Stimulated activated CD8-positive, alpha-beta memory T cell treated with anti-CD3 and anti-CD28 coated beads, Interleukin-7, amount 100 ng/mL, for 4 hours (primary cell): ENCODE results near the gene HGS.
"Not testable (repeated sequence)": the region's sequence is repeated elsewhere in the genome, so short reads cannot be mapped to it uniquely, and the experiment has no call there.

ENCODE experiments used
- DNase-seq, 2 donors: peaks; one replicate each; pipeline ENCODE4 v3.0.0-alpha.2; 2020; ENCODE audit warnings: low read depth in 2 of 2

The HGS gene

DNA sequence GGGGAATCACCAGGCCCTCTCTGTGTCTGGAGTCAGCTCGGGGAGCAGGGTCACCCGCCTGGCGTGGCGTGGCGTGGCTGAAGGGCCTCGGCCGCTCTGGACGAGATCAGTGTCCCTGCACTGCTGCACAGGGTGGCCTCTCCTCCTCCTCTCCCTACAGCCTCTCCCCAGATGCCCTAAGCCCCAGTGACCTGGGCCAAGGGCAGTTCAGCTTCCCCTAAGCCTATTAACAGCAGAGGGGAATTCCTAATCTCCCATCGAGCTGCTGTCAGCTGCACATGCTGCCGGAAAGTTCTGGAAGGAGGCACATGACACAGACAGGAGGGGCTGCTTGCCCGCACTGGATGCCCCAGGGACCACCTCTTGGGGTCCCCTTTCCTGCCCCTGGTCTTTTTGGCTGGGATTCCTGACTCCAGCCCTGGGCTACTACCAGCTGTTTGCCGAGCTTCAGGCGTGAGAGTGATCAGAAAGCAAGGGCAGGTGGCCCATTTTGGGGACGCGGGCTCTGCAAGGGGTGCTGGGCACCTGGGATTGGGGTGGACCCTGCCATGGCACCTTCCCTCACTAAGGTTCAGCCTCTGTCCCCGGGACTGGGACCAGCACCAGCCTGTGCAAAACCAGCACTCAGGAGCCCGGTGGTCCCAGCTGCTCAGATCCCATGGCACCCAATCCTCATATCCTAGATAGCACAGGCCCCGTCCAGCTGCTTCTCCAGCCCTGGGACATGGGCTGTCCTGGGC is 28.3 kb upstream of the HGS start:
- DNase-seq, result no peak

DNA sequence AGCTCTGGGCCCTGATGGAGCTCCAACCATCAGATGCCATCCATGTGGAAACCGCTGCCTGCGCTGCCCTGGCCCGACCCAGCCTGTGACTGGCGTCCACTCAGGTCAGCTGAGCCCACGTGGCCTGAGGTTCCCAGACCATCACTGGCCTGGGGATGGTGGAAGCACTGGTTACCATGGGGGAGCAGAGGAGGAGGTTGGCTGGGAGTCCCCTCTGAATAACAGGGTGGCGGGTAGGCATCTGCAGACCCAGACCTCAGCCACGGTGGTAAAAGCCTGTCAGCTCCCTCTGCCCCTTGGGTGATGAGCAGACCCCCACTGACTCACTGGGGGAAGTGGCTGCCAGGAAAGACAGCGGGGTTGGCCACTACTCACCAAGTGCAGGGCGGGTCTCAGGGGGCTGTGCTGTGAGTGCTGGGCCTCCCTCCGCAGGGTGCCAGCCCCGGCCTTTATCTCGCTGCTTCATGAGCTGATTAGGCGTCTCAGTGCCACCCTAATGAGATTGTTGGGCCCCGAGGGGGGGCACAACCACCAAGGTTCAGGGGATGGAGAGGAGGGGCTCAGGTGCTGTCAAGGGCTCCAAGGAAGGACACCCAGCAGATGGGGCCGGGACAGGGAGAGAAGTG is 27.6 kb upstream of the HGS start, which contains the start of gene PDE6G:
PDE6G (minus strand) TSS at position 425 of the 626 bp plus-strand sequence. CDS start 3,237 bp downstream, outside the sequence.
- DNase-seq, result no peak

DNA sequence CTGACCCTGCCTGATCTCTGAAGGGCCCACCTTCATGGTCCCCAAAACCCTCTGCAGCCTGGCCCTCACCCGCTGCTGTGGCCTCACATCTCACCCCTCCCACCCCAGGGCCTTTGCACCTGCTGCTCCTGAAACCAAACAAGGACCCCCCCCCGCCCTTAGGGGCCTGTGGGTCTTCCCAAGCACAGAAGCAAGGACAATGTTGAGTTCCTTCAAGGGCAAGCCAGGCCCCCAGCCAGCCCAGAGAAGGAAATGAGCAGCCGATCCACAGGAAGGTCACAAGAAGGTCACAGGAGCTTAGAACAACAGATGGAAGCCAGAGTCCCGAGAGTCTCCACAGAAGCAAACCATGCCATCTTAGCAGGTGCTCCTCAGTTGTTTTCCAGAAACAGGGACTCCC is 27.0 kb upstream of the HGS start:
- DNase-seq, result no peak

DNA sequence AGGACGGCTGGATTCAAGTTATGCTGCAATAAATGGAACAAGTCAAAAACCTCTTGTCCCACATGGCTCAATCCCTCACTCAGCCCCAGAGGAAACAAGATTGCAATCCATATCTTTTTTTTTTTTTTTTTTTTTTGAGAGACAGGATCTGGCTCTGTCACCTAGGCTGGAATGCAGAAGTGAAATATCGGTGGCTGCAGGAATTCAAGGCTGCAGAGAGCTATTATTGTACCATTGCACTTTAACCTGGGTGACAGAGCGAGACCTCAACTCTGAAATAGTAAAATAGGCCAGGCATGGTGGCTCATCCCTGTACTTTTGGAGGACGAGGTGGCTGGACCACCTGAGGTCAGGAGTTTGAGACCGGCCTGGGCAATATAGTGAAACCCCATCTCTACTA is 24.8 kb upstream of the HGS start:
- no peak for DNase-seq

DNA sequence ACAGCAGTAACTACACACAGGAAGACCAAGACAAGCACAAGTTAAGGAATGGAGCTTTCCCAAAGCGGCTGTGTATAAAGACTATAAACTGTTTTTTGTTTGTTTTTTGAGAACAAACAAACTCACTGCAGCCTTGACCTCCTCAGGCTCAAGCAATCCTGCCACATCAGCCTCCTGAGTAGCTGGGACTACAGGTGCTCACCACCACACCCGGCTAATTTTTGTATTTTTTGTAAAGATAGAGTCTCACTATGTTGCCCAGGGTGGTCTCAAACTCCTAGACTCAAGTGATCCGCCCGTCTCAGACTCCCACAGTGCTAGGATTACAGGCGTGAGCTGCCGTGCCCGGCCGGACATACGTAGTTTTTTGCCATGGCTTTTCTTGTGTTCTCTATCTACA is 23.4 kb upstream of the HGS start:
- DNase-seq, result no peak

DNA sequence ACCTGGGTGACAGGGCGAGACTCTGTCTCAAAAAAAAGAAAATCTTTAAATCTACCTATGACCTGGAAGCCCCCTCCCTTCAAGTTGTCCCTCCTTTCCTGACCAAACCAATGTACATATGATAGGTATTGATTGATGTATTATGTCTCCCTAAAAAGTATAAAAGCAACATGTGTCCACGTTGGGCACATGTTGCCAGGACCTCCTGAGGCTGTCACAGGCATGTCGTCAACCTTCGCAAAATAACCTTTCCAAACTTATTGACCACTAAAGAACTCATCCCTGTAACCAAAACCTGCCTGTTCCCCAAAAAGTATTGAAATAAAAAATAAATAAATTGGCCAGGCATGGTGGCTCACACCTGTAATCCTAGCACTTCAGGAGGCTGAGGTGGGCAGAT is 21.8 kb upstream of the HGS start:
- no peak for DNase-seq

DNA sequence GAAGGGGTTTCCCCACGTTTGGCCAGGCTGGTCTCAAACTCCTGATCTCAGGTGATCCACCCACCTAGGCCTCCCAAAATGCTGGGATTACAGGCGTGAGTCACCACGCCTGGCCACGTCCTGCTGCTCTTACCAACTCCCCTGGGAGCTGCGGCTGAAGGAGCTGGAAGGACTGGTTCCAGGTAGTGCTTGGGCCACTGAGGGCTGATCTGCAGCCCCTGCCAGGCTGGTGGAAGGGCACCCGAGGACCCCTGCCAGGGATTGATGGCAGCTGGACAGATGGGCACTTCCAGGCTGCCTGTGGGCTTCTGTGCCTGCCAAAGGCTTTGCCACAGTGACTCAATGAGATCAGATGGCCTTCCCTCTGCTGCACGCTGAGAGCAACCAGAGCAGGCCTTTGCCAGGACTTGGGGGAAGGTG is 19.8 kb upstream of the HGS start:
- DNase-seq, result no peak

DNA sequence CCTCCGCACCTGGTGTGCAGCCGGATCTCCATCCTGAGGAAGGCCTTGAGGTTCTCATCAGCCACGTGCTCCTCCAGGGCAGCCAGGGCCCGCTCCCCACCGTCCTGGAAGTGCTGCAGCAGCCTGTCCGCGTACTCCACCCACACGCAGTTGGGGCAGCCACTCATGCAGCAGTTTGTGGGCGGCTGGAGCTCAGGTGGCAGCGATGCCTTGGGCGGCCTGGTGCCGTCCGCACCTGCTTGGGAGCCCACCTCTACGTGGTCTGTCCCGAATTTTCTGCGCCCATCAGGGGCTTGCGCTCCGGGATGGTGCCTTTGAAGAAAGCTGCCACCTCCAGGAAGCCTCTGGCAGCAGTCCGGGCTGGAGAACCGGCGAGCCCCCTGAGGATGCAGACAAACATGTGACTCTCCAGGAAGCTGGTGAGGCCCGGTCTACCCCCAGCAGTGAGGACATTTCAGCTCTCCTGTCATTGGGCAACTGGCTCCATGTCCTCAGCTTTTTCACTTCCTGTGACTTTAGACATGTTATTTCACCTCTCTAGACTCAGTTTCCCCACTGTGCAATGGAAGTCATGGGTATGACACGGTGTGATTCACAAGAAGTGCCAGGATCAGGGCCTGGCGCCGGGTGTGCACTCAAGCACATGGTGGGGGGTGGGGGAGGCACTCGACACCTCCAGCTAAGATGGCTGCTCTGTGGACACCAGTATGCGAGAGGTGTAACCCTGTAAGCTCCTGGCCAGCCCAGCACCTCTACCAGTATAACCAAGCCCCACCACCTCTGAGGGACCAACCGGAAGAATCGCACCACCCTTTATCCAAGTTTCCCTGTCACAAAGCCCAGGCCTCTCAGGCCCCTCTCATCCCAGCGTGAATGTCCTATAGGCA is 18.4 kb upstream of the HGS start:
- peak; percentile 37 to 51 for DNase-seq

DNA sequence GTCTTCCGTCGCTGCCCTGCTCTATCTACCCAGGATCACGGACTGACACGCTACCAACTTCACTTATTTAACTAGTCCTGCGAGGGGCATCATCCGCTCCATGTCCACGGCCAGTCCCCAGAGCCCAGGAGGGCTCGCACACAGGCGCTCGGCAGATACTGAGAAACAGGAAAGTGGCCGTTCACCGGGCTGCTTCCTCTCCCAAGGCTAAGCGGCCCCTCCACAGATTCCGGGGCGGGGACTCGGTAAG is 17.8 kb upstream of the HGS start:
- no peak for DNase-seq

DNA sequence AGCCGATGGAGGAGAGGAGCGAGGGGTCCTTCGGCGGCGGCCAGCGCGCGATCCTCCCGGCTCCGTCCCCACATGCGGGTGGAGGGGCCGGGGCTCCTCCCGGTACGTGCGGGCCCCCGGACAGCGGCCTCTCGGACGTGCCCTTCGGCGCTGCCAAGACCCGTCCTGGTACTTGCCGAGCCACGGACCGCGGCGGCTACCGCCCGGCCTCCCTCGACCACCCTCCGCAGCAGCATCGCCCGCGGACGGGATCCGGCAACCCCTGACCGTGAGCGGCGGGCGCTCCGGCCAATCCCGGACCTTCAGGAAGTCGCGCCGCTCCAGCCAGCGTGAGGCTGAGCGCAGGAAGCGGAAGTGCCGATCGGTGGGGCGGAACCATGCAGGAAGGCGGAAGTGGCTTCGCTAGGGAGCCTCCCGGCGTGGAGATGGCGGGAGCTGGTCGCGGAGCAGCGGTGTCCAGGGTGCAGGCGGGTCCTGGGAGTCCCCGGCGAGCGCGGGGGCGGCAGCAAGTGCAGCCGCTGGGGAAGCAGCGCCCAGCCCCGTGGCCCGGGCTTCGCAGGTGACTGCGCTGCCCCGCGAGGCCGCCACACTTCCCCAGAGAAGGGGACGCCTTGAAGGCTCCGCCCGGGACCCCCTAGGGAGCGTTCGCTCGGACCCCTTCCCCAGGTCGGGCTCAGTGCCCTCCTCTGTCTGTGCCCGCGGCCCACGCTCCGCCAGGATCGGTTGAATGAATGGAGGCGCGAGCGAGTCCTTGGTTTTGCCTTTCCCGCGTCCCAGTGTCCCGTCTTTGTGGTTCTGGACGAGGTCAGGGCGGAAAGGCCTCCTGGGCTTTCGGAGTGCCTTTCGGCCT is 17.2 kb upstream of the HGS start, which contains the start of the genes CCDC137 and OXLD1:
CCDC137 (plus strand) TSS at position 396 of the 850 bp plus-strand sequence; CDS start at position 426, 30 bp downstream.
OXLD1 (minus strand) TSS at position 264 of the 850 bp plus-strand sequence; CDS start at position 236, 28 bp downstream.
- peak; percentile 85 to 92 for DNase-seq

DNA sequence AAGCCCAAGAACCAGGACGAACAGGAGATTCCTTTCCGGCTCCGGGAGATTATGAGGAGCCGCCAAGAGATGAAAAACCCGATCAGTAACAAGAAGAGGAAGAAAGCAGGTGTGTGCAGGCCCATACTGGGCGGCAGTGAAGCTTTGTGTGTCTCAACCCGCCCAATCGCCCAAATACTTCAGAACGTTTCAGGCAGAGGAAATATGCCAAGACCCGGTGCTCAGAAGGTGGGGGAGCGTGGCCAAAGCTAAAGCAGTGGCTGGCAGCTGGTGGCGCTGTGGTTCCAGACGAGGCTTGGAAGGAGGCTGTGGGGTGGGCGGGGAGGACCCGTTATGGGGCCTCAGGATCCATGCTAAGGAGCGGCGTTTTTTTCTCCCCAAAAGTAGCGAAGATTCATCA is 16.1 kb upstream of the HGS start:
- no peak for DNase-seq

DNA sequence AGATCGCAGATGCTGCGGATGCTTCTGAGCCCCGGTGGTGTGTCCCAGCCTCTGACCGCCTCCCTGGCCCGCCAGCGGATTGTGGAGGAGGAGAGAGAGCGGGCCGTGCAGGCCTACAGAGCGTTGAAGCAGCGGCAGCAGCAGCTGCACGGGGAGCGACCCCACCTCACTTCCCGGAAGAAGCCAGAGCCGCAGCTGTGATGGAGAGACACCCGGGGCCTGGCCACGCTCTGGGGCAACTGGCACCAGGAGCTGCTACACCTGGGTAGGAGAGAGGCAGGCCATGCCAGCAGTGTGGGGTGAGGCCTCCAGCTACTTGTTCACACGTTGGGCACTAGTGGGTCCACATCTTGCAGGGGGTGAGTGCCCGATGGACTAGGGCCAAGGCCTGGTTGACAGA is 11.3 kb upstream of the HGS start:
- no peak for DNase-seq

DNA sequence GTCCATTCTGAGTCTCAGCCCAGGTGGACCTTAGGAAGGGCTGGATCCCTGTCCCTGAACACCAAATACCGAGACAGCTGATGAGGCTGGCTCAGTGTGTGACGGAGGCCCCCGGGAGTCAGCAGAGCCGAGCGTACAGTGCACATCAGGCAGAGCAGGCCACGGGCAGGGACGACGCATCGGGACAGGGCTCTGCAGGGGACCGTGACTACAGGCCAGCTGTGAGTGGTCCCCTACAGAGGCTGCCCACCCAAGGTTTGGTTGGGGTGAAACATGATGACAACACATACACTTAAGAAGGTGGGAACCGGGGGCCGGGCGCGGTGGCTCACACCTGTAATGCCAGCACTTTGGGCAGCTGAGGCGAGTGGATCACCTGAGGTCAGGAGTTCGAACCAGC is 10.9 kb upstream of the HGS start:
- no peak for DNase-seq

DNA sequence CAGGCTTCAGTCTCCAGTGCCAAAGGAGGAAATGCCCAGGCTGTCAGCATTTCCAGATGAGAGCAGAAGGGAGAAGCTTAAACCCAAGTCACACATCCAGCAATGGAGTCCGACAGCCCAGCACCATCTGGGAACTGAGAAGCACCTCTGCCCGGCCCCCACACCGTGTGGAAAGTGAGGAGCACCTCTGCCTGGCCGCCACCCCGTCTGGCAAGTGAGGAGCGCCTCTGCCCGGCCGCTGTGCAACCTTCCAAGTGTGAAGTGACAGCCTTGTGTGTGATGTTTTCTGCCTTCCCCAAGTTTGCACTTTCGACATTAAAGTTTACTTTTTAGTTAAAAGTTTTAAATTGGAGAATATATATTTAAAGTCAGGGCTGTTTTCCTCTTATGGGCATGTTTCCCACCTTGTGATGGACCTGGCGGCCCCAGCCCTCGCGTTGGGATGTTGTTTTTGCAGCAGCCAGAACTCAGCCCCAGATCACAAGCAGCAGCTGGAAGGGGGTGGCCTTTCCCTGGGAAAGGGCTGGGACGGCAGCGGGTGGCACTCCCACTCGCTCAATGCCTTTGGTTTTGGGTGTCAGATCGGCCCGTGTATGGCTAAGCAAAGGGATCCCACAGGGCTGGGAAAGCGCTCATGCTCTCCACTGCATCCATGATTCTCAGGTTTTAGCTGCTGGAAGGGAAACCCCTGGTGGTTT is 10.1 kb upstream of the HGS start:
- no peak for DNase-seq

DNA sequence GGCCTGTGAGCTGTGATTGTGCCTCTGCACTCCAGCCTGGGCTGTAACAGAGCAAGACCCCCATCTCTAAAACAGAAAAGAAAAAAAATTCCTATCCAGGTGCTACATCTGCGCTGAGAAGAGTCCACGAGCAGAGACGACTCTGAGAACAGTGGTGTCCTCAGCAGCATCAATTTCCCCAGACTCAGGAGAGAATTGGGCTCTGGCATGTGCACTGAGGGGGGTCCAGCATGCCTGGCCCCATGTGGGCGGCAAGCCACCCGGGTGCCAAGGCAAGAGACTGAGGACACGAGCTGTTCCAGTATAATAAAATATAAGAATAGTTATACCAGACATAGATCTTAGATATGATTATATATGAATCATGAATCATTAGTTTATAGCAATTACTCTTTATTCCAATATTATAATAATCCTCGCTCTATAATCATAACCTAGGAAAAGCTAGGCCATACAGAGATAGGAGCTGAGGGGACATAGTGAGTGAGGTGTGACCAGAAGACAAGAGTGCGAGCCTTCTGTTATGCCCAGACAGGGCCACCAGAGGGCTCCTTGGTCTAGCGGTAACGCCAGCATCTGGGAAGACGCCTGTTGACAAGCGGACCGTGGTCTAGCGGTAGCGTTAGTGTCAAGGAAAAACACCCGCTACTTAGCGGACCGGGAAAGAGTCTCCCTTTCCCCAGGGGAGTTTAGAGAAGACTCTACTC is 8.1 kb upstream of the HGS start:
- DNase-seq, result not testable (repeated sequence)

DNA sequence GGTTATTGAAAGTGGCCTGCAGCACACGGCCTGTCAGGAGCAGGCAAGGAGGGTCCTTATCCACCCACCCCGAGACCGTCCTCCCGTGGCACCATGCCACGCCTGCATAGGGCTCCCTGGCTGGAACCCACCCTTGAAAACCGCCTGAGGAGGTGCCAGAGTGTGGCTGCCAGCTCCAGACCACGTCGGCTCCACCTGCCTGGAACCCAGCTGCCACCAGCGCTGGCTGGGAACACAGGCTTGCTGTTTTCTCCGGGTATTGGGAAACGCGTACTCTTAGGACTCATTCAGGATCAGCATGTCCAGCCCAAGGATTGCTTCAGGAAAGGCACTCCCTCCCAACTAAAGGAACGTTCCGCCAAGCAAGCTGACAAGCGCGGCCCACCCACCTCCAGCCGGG is 6.9 kb upstream of the HGS start:
- no peak for DNase-seq

DNA sequence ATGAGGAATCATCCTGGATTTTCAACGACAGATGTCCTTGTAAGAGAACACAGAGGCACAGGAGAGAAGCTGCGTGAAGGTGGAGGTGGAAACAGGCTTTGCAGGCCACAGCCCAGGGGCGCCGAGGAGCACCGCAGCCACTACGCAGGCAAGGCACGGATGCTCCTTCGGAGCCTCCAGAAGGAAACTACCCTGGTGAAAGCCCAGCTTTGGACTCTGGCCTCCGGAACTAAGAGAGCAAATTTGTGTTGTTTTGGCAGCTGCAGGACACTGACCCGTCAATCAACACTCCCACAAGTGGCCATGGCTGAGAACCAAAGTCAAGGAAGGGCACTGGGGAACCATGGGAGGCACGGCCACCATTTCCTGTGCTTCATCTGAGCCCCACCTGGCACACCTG is 3.7 kb upstream of the HGS start:
- no peak for DNase-seq

DNA sequence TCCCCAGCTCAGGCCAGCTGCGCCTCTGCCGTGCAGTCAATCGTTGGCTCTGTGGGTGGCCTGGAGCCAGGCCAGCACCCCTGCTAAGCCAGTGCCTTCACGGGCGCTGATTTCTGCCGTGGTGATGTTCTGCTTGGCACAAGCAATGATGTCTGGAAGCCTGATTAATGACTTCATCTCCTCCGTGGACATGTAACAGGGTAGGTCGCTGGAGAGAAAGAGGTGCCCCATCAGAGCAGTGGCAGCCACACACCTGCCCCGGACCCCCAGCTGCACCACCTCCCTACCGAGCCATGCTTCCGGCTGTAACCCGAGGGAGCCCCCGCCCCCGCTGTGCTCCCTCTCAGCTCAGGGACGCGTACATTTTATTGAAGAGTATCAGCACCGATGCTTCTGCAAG is 2.1 kb upstream of the HGS start:
- no peak for DNase-seq

DNA sequence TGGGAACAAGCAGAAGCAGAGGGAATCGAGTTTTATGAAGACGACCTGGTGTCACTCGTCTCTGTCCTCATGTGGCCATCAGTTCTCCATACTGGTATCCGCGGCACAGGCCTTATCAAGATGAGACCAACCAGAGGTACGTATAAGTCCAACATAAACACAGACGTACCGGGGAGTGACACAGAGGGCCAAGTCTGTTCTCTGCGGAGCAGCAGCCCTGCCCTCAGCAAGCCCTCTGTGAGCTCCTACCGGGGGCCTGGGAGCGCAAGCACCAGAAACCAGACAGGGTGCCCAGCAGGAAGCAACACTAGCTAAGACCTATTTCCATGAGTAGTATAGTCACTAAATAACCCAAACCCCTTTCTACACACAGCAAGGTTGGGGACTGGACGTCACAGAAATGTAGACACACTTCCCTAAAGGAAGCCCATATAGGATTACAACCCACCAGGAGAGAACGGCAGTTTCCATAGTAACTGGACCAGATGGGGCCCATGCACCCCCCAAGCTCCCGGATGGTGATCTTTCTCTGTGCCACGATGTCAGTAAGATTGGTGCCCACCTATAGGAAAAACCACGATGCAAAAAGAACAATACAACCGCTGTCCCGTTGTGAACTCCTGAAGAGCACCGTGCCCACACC is 1.1 kb upstream of the HGS start:
- DNase-seq, result no peak

DNA sequence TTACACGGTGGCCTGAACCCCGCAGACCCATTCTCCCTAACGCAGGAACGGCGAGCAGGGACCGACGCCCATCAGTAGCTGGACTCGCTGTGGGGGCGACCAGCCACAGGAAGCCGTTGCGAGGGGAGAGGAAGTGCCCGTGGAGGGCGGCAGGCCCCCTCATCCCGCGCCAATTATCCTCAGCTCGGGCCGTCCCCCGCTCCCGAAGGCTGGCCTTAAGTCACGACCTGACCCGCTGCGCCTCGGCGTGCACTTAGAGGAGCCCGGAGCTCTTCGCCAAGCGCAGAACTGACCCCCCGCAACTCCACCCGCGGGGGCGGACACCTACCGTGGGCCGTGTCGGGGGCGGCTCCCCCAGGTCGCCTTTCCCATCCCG is 615 bp upstream of the HGS start:
- no peak for DNase-seq
